Kidney epithelial cell (primary cell): ENCODE measurements around the gene DIP2C. TPM values are rescaled to one million over a fixed set of nuclear protein-coding genes. Genes with fewer than 3 reads are reported as not detected.

Experiments
- DNase-seq: peaks from one replicate; pipeline ENCODE4 v3.0.0-alpha.2; 2010; ENCODE audit warnings: low read depth
- H3K27me3 ChIP-seq: 2 replicates; pipeline ENCODE4 v1.6.0; 2011; ENCODE audit warnings: low read length; ENCODE audit not compliant: control insufficient read depth, insufficient read depth
- H3K36me3 ChIP-seq: 2 replicates; pipeline ENCODE4 v1.5.1; 2011; ENCODE audit warnings: low read length; ENCODE audit not compliant: control insufficient read depth, insufficient read depth
- H3K4me3 ChIP-seq: 2 replicates; pipeline ENCODE4 v1.5.1; 2011; ENCODE audit warnings: low read depth, mild to moderate bottlenecking, control low read depth, low read length
- CTCF ChIP-seq: IDR thresholded peaks from 2 replicates; pipeline ENCODE4 v1.5.1; 2011; ENCODE audit warnings: mild to moderate bottlenecking, moderate library complexity, low read length, control low read depth, inconsistent platforms; ENCODE audit not compliant: insufficient read depth, poor library complexity, severe bottlenecking
- total RNA-seq: library from RNA; depleted of rRNA; stranded (reverse); fragments of >200 nt; gene quantifications from 2 replicates; pipeline ENCODE4 v1.2.3, GENCODE V29; 2015

DIP2C gene
- total RNA-seq, 1 donor from 2014 or later = 19.2 TPM

GRCh38 chr10:718143-718700 is 28.8 kb upstream of the DIP2C start:
- no peak for DNase-seq
- Histone ChIP-seq H3K36me3 (no peaks in the 10 kb centered on the region), H3K4me3 (no peak overlapping the region), H3K27me3 (no peaks in the 10 kb centered on the region)
- no peak for TF ChIP-seq CTCF

- Histone ChIP-seq H3K4me3 (no peak overlapping the region), H3K27me3 (no peaks in the 10 kb centered on the region), H3K36me3 (no peaks in the 10 kb centered on the region)
- no peak for DNase-seq
- TF ChIP-seq CTCF = no peak
Measured at GRCh38 chr10:717458-717857, 28.0 kb upstream of the DIP2C start.

GRCh38 chr10:716821-717220 is 27.4 kb upstream of the DIP2C start:
- no peak for DNase-seq
- no peaks in the 10 kb centered on the region for H3K36me3 ChIP-seq
- no peaks in the 10 kb centered on the region for H3K27me3 ChIP-seq
- no peak overlapping the region for H3K4me3 ChIP-seq
- TF ChIP-seq CTCF = no peak

GRCh38 chr10:714214-714613 is 24.7 kb upstream of the DIP2C start:
- TF ChIP-seq CTCF = no peak
- DNase-seq = no peak
- no peaks in the 10 kb centered on the region for H3K27me3 ChIP-seq
- H3K4me3 ChIP-seq = no peak overlapping the region
- H3K36me3 ChIP-seq = no peaks in the 10 kb centered on the region

GRCh38 chr10:712575-712974 is 23.1 kb upstream of the DIP2C start:
- TF ChIP-seq CTCF = no peak
- Histone ChIP-seq H3K4me3 (no peak overlapping the region), H3K36me3 (no peaks in the 10 kb centered on the region), H3K27me3 (no peaks in the 10 kb centered on the region)
- DNase-seq = no peak

GRCh38 chr10:712089-712488 is 22.6 kb upstream of the DIP2C start:
- Histone ChIP-seq H3K36me3 (no peaks in the 10 kb centered on the region), H3K4me3 (no peak overlapping the region), H3K27me3 (no peaks in the 10 kb centered on the region)
- no peak for TF ChIP-seq CTCF
- DNase-seq = no peak
